NCI-H510A treated with DMSO at 0.1 percent for 48 hours (cell line): ENCODE results near the gene NEK4.

Source experiments
- DNase-seq: peaks from one replicate; lab custom pipeline; 2025; lab: John Stamatoyannopoulos, UW

Gene NEK4

GRCh38 chr3:52792961-52793695 is 22.4 kb upstream of the NEK4 start:
- DNase-seq: no peak

- no peak for DNase-seq
Measured at GRCh38 chr3:52792413-52792812, 21.7 kb upstream of the NEK4 start.

- no peak for DNase-seq
Measured at GRCh38 chr3:52791928-52792327, 21.2 kb upstream of the NEK4 start.

GRCh38 chr3:52791366-52791765 is 20.6 kb upstream of the NEK4 start:
- DNase-seq: no peak

- no peak for DNase-seq
Measured at GRCh38 chr3:52790741-52791140, 20.0 kb upstream of the NEK4 start.

GRCh38 chr3:52790337-52790736 is 19.6 kb upstream of the NEK4 start:
- no peak for DNase-seq

- DNase-seq: no peak
Measured at GRCh38 chr3:52789746-52790040, 19.0 kb upstream of the NEK4 start.

- no peak for DNase-seq
Measured at GRCh38 chr3:52788890-52789745, 18.4 kb upstream of the NEK4 start.

- no peak for DNase-seq
Measured at GRCh38 chr3:52787672-52788625, 17.2 kb upstream of the NEK4 start.

GRCh38 chr3:52787246-52787645 is 16.5 kb upstream of the NEK4 start:
- no peak for DNase-seq

- DNase-seq: no peak
Measured at GRCh38 chr3:52786330-52787215, 15.8 kb upstream of the NEK4 start.

- no peak for DNase-seq
Measured at GRCh38 chr3:52784931-52785590, 14.3 kb upstream of the NEK4 start.

GRCh38 chr3:52784021-52784621 is 13.4 kb upstream of the NEK4 start:
- no peak for DNase-seq

GRCh38 chr3:52783211-52783555 is 12.4 kb upstream of the NEK4 start:
- no peak for DNase-seq

GRCh38 chr3:52782412-52783210 is 11.9 kb upstream of the NEK4 start:
- no peak for DNase-seq

GRCh38 chr3:52781741-52782140 is 11.0 kb upstream of the NEK4 start:
- DNase-seq: no peak

- DNase-seq: no peak
Measured at GRCh38 chr3:52779837-52780585, 9.3 kb upstream of the NEK4 start.

GRCh38 chr3:52779011-52779836 is 8.5 kb upstream of the NEK4 start:
- no peak for DNase-seq
